SK-N-SH treated with all-trans-retinoic acid at 6 μM for 48 hours (cell line): ENCODE measurements around the gene PRKCZ.

Source experiments
- ATAC-seq: fragments of 200-7000 bp; cut with Tn5 transposase; 3 replicates; pipeline ENCODE4 v1.9.1; 2020; ENCODE audit warnings: mild to moderate bottlenecking, moderate library complexity
- ARNTL ChIP-seq: fragments of 450-650 bp; formaldehyde crosslinking; IDR thresholded peaks from 2 replicates; pipeline ENCODE4 v1.5.0; 2020; ENCODE audit warnings: low read depth, mild to moderate bottlenecking, moderate library complexity, borderline replicate concordance
- ESRRG ChIP-seq: fragments of 250-450 bp; sonication (Bioruptor Pico); IDR thresholded peaks from 2 replicates; pipeline ENCODE4 v1.6.1; 2021; ENCODE audit warnings: mild to moderate bottlenecking
- ISL1 ChIP-seq: fragments of 250-450 bp; sonication (Bioruptor Pico); IDR thresholded peaks from 2 replicates; pipeline ENCODE4 v2.1.2; 2022; ENCODE audit warnings: mild to moderate bottlenecking, moderate library complexity
- OSR1 ChIP-seq: fragments of 250-450 bp; sonication (Bioruptor Pico); IDR thresholded peaks from 2 replicates; pipeline ENCODE4 v1.8.0; 2022; ENCODE audit warnings: moderate library complexity, mild to moderate bottlenecking, inconsistent platforms
- PPARA ChIP-seq: fragments of 250-450 bp; sonication (Bioruptor Pico); IDR thresholded peaks from 2 replicates; pipeline ENCODE4 v1.5.0; 2020; ENCODE audit warnings: mild to moderate bottlenecking, borderline replicate concordance
- RARB ChIP-seq: fragments of 250-450 bp; sonication (Bioruptor Pico); IDR thresholded peaks from 2 replicates; pipeline ENCODE4 v1.8.0; 2021; ENCODE audit warnings: mild to moderate bottlenecking, moderate library complexity
- SNAI2 ChIP-seq: fragments of 250-450 bp; sonication (Bioruptor Pico); IDR thresholded peaks from 2 replicates; pipeline ENCODE4 v1.5.0; 2020; ENCODE audit warnings: mild to moderate bottlenecking, moderate library complexity
- TCF4 ChIP-seq: fragments of 250-450 bp; sonication (Bioruptor Pico); IDR thresholded peaks from 2 replicates; pipeline ENCODE4 v1.8.0; 2021; ENCODE audit warnings: mild to moderate bottlenecking, moderate library complexity, borderline replicate concordance
- TOX ChIP-seq: fragments of 250-450 bp; sonication (Bioruptor Pico); IDR thresholded peaks from 2 replicates; pipeline ENCODE4 v1.8.0; 2021; ENCODE audit warnings: mild to moderate bottlenecking, moderate library complexity, borderline replicate concordance
- ZC3H10 ChIP-seq: fragments of 250-450 bp; sonication (Bioruptor Pico); IDR thresholded peaks from 2 replicates; pipeline ENCODE4 v1.5.1; 2021; ENCODE audit warnings: mild to moderate bottlenecking, moderate library complexity
- ZFP3 ChIP-seq: fragments of 250-450 bp; sonication (Bioruptor Pico); IDR thresholded peaks from 2 replicates; pipeline ENCODE4 v1.5.0; 2020; ENCODE audit warnings: mild to moderate bottlenecking, moderate library complexity
- ZFP30 ChIP-seq: fragments of 450-650 bp; formaldehyde crosslinking; IDR thresholded peaks from 2 replicates; pipeline ENCODE4 v1.5.0; 2022; ENCODE audit warnings: mild to moderate bottlenecking, moderate library complexity
- ZNF70 ChIP-seq: fragments of 450-650 bp; formaldehyde crosslinking; IDR thresholded peaks from 2 replicates; pipeline ENCODE4 v1.5.0; 2020; ENCODE audit warnings: mild to moderate bottlenecking, moderate library complexity
- ZNF8 ChIP-seq: fragments of 450-650 bp; formaldehyde crosslinking; IDR thresholded peaks from 2 replicates; pipeline ENCODE4 v1.5.0; 2020; ENCODE audit warnings: mild to moderate bottlenecking, moderate library complexity
- TF ChIP-seq, protein P1 (sequence below): fragments of 250-450 bp; sonication (Bioruptor Pico); IDR thresholded peaks from 2 replicates; pipeline ENCODE4 v1.5.1; 2020; ENCODE audit warnings: low read depth, mild to moderate bottlenecking, moderate library complexity
- TF ChIP-seq, protein P2 (sequence below): fragments of 250-450 bp; sonication (Bioruptor Pico); IDR thresholded peaks from 2 replicates; pipeline ENCODE4 v1.5.1; 2021; ENCODE audit warnings: mild to moderate bottlenecking, moderate library complexity
- TF ChIP-seq, protein P3 (sequence below): fragments of 250-450 bp; sonication (Bioruptor Pico); IDR thresholded peaks from 2 replicates; pipeline ENCODE4 v1.5.0; 2020; ENCODE audit warnings: mild to moderate bottlenecking, moderate library complexity
- TF ChIP-seq, protein P4 (sequence below): fragments of 250-450 bp; sonication (Bioruptor Pico); IDR thresholded peaks from 2 replicates; pipeline ENCODE4 v1.8.0; 2020; ENCODE audit warnings: mild to moderate bottlenecking, moderate library complexity, borderline replicate concordance

PRKCZ gene

DNA sequence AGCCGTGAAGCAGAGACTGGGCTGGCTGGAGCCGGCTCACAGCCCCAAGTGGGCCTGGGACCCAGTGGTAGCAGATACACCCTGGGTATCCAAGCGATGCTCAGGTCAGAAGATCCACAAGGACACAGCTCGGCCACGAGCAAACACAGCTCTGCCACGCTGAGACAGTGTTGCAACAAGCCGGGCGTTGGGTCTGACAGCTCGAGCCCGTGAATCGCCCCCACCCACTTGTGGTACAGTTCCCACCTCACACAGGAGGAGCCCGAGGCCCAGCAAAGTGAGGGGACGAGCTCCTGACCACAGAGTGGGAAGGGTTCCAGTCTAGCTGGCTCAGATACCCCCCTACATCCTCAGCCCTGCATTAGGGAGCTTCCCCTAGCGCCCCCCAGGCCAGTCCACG is 8.9 kb upstream of the PRKCZ start:
- no peak for ATAC-seq
- TF ChIP-seq ZNF8 (CRISPR knock-in tag) (no peak), ZFP3 (CRISPR knock-in tag) (no peak), ZNF70 (CRISPR knock-in tag) (no peak), TCF4 (CRISPR knock-in tag) (no peak), PPARA (CRISPR knock-in tag) (no peak), RARB (CRISPR knock-in tag) (no peak), TOX (CRISPR knock-in tag) (no peak), ZC3H10 (CRISPR knock-in tag) (no peak), ESRRG (CRISPR knock-in tag) (no peak), ISL1 (no peak)
- TF ChIP-seq, protein P1, sequence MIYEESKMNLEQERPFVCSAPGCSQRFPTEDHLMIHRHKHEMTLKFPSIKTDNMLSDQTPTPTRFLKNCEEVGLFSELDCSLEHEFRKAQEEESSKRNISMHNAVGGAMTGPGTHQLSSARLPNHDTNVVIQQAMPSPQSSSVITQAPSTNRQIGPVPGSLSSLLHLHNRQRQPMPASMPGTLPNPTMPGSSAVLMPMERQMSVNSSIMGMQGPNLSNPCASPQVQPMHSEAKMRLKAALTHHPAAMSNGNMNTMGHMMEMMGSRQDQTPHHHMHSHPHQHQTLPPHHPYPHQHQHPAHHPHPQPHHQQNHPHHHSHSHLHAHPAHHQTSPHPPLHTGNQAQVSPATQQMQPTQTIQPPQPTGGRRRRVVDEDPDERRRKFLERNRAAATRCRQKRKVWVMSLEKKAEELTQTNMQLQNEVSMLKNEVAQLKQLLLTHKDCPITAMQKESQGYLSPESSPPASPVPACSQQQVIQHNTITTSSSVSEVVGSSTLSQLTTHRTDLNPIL = no peak

DNA sequence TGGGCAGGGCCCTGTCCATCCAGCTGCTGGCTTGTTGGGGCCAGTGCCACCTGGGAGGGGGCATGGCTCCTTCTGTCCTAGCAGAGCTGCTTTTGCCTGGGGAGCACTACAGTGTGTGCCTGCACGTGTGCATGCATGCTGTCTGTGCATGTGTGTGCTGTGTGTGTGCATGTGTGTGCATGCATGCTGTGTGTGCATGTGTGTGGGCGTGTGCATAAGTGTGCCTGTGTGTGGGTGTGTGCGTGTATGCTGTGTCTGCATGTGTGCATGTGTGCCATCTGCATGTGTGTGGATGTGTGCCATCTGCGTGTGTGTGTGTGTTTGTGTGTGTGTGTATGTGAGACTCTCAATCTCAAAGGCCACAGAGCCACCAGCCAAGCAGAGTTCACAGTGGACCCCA is 8.3 kb upstream of the PRKCZ start:
- TF ChIP-seq, protein P2, sequence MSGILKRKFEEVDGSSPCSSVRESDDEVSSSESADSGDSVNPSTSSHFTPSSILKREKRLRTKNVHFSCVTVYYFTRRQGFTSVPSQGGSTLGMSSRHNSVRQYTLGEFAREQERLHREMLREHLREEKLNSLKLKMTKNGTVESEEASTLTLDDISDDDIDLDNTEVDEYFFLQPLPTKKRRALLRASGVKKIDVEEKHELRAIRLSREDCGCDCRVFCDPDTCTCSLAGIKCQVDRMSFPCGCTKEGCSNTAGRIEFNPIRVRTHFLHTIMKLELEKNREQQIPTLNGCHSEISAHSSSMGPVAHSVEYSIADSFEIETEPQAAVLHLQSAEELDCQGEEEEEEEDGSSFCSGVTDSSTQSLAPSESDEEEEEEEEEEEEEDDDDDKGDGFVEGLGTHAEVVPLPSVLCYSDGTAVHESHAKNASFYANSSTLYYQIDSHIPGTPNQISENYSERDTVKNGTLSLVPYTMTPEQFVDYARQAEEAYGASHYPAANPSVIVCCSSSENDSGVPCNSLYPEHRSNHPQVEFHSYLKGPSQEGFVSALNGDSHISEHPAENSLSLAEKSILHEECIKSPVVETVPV (CRISPR knock-in tag) = no peak
- TF ChIP-seq ZC3H10 (CRISPR knock-in tag) (no peak), RARB (CRISPR knock-in tag) (no peak), ISL1 (no peak), ZFP30 (CRISPR knock-in tag) (no peak), ARNTL (CRISPR knock-in tag) (no peak), TCF4 (CRISPR knock-in tag) (no peak), TOX (CRISPR knock-in tag) (no peak), ESRRG (CRISPR knock-in tag) (no peak), OSR1 (CRISPR knock-in tag) (no peak), SNAI2 (CRISPR knock-in tag) (no peak), ZNF8 (CRISPR knock-in tag) (no peak), ZFP3 (CRISPR knock-in tag) (no peak)
- TF ChIP-seq, protein P3, sequence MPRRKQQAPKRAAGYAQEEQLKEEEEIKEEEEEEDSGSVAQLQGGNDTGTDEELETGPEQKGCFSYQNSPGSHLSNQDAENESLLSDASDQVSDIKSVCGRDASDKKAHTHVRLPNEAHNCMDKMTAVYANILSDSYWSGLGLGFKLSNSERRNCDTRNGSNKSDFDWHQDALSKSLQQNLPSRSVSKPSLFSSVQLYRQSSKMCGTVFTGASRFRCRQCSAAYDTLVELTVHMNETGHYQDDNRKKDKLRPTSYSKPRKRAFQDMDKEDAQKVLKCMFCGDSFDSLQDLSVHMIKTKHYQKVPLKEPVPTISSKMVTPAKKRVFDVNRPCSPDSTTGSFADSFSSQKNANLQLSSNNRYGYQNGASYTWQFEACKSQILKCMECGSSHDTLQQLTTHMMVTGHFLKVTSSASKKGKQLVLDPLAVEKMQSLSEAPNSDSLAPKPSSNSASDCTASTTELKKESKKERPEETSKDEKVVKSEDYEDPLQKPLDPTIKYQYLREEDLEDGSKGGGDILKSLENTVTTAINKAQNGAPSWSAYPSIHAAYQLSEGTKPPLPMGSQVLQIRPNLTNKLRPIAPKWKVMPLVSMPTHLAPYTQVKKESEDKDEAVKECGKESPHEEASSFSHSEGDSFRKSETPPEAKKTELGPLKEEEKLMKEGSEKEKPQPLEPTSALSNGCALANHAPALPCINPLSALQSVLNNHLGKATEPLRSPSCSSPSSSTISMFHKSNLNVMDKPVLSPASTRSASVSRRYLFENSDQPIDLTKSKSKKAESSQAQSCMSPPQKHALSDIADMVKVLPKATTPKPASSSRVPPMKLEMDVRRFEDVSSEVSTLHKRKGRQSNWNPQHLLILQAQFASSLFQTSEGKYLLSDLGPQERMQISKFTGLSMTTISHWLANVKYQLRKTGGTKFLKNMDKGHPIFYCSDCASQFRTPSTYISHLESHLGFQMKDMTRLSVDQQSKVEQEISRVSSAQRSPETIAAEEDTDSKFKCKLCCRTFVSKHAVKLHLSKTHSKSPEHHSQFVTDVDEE = no peak
- TF ChIP-seq, protein P4, sequence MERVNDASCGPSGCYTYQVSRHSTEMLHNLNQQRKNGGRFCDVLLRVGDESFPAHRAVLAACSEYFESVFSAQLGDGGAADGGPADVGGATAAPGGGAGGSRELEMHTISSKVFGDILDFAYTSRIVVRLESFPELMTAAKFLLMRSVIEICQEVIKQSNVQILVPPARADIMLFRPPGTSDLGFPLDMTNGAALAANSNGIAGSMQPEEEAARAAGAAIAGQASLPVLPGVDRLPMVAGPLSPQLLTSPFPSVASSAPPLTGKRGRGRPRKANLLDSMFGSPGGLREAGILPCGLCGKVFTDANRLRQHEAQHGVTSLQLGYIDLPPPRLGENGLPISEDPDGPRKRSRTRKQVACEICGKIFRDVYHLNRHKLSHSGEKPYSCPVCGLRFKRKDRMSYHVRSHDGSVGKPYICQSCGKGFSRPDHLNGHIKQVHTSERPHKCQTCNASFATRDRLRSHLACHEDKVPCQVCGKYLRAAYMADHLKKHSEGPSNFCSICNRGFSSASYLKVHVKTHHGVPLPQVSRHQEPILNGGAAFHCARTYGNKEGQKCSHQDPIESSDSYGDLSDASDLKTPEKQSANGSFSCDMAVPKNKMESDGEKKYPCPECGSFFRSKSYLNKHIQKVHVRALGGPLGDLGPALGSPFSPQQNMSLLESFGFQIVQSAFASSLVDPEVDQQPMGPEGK (CRISPR knock-in tag) = no peak
- TF ChIP-seq, all 23 proteins: peak for 0
- ATAC-seq = no peak

DNA sequence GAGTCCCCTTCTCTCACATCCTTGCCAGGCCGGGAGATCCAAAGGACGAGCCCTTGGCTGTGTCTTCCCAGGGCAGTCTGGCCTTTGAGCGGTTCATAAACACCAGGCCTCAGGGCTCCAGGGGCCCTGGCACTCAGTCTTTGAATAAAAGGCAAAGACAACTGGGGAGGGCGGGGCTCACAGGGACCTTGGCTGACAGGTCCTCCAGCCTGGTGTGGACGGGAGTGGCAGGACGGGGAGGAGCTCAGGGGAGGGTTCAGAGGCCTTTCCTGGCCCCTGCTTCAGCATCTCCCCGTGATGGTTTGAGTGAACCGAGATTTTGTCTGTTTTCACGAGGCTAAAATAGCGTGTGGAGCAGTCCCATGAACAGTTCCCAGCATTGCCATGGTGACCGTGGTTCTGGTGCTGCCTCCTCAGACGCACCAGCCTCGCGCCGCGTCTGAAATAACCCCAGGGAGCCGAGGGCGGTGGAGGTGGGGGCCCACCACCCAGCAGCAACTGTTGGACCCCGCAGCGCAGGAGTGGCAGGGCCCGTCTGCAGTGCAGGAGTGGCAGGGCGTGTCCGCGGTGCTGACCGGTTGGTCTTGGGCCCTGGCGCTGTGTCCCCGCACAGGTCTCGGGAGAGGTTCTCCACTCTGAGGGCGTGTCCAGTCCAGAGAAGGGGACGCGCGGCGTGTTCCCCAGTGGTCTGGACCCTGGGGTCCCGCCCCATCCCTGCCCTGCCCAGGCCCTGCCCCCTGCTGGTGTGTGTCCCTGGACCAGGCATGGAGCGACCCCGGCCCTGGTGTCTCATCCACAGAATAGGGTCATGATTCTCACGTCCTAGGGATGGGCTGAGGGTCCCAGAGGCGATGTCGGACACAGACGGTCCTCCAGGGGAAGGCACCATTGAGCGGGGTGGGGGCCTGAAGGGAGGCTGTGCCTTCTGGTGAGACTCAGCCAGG is 7.1 kb upstream of the PRKCZ start:
- TF ChIP-seq, protein P3 = no peak
- TF ChIP-seq, protein P1 = no peak
- TF ChIP-seq RARB (CRISPR knock-in tag) = no peak
- no peak for TF ChIP-seq OSR1 (CRISPR knock-in tag)
- TF ChIP-seq TOX (CRISPR knock-in tag) = no peak
- ATAC-seq = no peak
